HG02852 (cell line): Measurements from ENCODE around the gene CHD9.

Source experiments
- ATAC-seq: cut with Tn5 transposase; IDR thresholded peaks from one replicate; pipeline ENCODE4 v1.9.1; 2021; ENCODE audit warnings: mild to moderate bottlenecking, moderate library complexity; ENCODE audit not compliant: unreplicated experiment

Gene CHD9

DNA sequence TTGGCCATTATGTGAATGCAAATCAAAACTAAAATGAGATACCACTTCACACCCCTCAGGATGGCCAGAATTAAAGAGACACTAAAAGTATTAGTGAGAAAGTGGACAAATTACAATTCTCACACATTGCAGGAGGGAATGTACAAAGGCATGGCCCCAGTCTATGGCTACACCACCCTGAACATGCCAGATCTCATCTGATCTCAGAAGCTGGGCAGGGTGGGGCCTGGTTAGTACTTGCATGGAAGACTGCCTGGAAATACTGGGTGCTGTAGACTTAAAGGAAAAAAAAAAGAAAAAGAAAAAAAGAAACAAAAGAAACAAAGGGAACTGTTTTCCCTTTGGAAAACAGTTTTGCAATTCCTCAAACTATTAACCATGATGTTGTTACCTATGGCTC lies 282.5 kb downstream of the CHD9 start:
- ATAC-seq, result no peak

DNA sequence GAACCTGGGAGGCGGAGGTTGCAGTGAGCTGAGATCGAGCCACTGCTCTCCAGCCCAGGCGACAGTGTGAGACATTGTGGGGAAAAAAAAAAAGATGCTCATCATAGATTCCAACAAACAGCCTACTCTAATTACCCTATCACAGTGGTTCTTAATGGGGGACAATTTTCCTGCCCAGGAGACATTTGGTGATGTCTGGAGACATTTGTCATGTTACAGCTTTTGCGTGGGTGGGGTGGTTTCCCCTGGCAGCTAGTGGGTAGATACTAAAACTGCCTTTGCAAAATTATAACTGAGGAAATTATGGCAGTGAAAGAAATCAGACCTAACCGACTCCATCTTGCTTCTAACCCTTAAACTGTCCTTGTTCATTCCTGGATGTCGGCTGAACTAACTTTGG lies 287.0 kb downstream of the CHD9 start:
- ATAC-seq, result no peak

DNA sequence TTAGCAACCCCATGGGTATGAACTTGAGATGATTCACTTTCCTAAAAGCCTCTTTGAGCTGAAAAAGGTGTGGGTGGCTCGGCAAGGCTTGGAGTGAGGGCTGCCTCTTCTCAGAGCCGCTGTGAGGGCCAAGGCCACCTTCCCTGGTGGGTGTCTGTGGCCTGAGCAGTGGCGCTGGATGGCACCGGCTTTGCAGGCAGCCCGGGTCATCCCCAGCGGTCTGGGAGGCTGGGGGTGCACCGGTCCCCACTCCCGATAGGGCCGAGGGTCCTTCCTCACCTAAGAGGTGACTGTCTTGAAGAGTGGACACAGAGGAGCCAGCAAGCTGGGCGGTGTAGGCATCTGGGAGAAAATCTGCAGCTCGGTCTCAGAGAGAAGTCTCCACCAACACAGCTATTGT lies 300.3 kb downstream of the CHD9 start:
- no peak for ATAC-seq

DNA sequence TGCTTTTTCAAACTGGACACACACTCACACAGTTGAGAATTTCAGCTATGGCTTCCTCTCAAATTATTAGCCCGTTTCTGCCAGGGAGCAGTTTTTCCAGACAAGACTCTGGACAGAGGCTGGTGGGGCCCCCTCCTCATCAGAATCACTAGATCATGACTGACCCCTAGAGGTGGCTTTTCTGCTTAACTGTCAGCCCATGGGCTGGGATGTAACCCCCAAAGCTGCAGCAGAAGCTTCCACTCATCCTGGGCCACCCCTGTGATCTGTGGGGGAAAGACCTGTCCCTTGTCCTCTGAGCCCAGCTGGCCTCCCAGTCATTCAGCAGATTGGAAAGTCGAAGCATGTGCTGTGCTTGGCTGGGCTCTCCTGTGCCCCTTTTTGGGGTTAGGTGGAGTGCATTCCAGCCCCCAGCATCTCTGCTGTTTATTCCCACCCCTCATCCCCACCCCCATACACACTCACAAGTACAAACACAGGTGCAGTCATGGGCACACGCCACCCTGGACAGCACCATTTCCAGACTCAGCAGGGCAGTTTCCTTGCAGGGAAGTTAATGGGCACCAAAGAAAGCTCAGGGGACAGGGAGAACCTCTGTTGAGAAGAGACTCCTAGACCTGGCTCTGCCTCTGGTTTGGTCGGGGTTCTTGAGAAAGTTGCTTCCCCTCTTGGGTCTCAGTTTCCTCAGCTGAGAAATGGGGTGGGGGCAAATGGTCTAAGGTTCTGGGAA lies 301.9 kb downstream of the CHD9 start:
- no peak for ATAC-seq

DNA sequence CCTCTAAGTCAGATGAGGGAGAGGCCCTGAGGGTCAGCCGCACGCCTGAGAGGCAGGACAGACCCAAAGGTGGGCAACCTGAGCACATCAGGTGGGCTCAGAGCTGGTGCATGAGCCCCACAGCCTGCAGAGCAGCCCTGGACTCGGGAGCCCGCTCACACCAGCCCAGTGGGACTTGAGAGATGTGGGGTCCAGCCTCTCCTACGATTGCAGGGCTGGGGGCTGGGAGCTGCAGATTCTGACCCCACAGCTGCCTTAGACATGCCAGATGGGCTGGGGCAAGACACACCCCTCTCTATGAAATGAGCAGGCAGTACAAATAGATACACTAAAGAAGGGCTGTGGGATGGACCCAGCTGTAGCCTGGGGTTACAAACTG lies 302.4 kb downstream of the CHD9 start:
- no peak for ATAC-seq

DNA sequence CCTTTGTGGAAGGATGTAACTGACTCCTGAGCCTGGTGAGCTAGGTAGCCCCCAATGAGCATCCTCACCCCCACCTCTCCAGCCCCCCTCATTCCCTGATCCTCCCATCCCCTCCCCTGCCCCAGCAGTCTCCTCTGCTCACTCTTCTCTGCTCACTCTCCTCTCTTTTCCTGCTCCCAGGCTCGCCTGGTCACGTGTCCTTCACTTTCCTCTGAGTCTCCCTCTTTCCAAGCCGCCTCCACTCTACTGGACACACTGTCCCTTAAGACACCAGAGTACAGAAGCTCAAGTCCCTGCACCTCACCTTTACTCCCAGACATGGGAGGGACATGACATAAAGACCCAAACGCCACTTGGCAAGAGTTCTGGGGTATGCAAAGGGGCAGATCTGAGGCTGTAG lies 303.2 kb downstream of the CHD9 start:
- ATAC-seq, result no peak

DNA sequence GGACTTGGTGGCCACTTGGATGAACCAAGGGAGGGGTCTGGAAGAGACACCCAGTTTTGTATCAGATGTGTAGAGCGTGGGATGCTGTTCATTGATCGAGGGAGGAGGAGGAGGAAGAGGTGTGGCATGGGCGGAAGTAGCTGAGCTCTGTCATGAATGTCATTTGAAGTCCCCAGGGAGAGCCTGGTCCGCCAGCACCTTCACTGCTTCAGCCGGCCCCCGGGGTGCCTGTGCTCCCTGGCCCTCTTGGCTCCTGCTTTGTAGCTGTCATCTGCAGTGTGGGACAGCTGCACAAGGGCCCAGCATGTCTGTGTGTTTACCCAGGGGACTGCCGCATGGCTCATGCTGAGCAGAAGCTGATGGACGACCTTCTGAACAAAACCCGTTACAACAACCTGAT lies 304.1 kb downstream of the CHD9 start:
- no peak for ATAC-seq

DNA sequence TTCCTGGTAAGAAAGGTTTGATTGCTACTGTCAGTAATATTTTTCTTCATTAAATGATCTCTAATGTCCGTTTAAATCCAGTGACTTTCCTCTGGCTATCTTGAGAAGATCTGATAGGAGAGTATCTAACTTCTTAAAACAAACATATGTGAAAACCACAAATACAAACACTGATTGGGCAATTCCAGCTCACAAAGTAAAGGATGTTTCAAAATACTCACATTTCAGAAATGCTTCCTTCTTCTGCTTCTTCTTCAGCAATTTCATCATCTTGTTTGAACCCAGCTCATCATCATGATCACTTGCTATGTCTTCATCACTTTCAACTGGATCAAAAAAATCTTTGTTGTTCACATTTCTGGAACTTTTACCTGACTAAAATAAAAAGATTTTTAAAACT lies 315.1 kb downstream of the CHD9 start:
- no peak for ATAC-seq

DNA sequence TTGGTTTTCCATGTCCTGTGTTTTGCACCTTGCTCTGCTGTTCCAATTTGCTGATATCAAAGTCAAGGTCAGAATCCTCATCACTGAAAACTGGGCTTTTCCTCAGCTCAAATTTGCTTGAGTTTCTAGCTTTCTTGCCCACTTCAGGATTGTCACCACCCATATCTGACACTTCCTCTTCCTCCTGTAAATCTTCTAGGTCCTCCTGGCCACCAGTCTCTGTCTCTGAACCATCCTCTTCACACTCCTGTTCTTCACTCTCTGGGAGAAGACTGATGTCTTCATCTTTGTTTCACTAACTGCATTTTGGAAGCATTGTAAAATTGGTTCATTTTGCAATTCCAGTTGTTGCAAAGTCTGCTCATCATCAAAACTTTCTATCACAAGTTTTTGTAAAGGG lies 316.0 kb downstream of the CHD9 start:
- no peak for ATAC-seq

DNA sequence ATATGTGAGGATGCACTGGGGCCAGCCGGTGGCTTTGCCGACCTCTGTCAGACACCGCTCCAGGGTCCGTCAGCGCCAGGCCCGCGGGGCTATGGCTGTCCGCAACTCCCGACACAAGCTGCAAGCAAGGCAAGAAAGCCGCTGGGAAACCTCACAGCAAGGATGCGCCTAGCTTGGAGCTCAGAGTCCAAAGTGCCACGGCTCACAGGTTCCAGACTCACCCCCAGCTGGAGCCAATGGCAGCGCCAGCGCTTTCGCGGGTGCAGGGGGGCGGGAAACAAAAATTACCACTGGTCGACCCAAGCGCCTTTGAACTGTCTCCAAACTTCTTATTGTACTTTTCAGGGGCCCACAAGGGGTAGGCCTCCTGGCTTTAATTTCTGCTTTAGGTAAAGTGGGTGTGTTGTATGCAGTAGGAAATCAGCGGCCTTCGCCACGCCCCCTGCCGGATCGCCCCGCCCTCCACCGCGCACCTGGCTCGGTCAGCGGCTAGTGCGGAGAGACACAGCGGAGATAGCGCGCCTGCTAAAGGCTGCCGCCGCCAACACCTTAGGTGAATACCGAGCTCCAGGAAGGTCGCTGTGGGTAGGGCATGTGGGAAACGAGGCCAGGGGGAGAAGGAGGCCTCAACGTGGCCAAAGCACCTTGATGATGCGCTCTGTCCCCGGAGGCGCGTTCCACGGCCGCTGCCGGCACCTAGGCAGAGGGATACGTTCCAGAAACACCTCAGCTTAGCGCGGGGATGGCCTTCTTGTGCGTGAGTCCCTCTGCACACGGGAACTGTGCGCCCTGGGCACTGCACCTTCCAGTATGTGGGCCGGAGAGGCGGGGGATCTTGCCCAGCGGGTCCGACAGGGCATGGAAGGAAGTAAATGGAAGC lies 318.4 kb downstream of the CHD9 start:
- ATAC-seq, result no peak

DNA sequence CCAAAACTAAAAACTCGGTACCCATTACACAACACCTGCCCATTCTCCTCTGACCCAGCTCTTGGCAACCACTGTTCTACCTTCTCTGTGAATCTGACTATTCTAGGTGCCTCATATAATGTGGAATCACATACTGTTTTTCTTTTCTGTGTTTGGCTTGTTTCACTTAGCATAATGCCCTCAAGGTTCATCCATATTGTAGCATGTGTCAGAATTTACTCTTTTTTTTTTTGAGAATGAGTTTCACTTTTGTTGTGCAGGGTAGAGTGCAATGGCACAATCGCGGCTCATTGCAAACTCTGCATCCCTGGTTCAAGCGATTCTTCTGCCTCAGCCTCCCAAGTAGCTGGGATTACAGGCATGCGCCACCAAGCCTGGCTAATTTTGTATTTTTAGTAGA lies 320.0 kb downstream of the CHD9 start:
- no peak for ATAC-seq

DNA sequence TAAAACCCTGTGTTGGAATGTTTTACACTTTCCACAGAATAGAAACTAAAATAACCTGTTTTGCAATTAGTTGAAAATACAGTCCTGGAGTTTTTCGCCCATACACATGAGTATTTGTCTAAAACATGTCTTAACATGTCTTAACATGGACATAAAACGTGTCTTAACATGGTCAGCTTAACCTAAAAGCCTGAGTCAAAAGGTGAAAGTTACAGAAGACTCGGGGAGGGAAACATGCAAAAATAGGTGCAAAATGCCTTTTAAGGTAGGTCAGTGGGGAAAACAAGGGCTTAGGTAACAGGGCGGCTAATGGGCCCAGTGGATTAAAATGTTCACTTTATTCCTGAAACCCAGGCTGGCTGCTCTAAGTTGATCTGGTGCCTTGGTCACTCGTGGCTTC lies 323.3 kb downstream of the CHD9 start:
- no peak for ATAC-seq
